Mucosa of stomach (tissue), 1 donor: Measurements from ENCODE around the gene COLEC12.

Source experiments
- H3K27me3 ChIP-seq: one replicate; pipeline ENCODE4 v1.7.0; 2013; ENCODE audit warnings: mild to moderate bottlenecking, low read length; ENCODE audit not compliant: control insufficient read depth, insufficient read depth
- H3K36me3 ChIP-seq: one replicate; pipeline ENCODE4 v1.7.0; 2013; ENCODE audit warnings: low read length; ENCODE audit not compliant: control insufficient read depth, insufficient read depth
- H3K4me1 ChIP-seq: one replicate; pipeline ENCODE4 v1.7.0; 2013; ENCODE audit warnings: mild to moderate bottlenecking, low read length; ENCODE audit not compliant: control insufficient read depth, insufficient read depth
- H3K4me3 ChIP-seq: one replicate; pipeline ENCODE4 v1.7.0; 2013; ENCODE audit warnings: low read length
- H3K9ac ChIP-seq: one replicate; pipeline ENCODE4 v1.7.0; 2013; ENCODE audit warnings: mild to moderate bottlenecking, low read length, moderate library complexity
- H3K9me3 ChIP-seq: one replicate; pipeline ENCODE4 v1.7.0; 2013; ENCODE audit warnings: mild to moderate bottlenecking, low read length, moderate library complexity; ENCODE audit not compliant: control insufficient read depth
- donor health status: Pancreatic carcinoma.

Gene COLEC12

GRCh38 chr18:424668-425067 is 75.8 kb downstream of the COLEC12 start:
- Histone ChIP-seq H3K9me3 (no peaks in the 10 kb centered on the region), H3K27me3 (no peaks in the 10 kb centered on the region), H3K36me3 (no peaks in the 10 kb centered on the region), H3K9ac (no peak overlapping the region), H3K4me3 (no peak overlapping the region), H3K4me1 (no peaks in the 10 kb centered on the region)

- no peaks in the 10 kb centered on the region for H3K9me3 ChIP-seq
- no peaks in the 10 kb centered on the region for H3K36me3 ChIP-seq
- no peak overlapping the region for H3K4me3 ChIP-seq
- no peak overlapping the region for H3K9ac ChIP-seq
- H3K27me3 ChIP-seq = no peaks in the 10 kb centered on the region
- no peaks in the 10 kb centered on the region for H3K4me1 ChIP-seq
Measured at GRCh38 chr18:424071-424661, 76.3 kb downstream of the COLEC12 start.

GRCh38 chr18:422966-423365 is 77.5 kb downstream of the COLEC12 start:
- no peak overlapping the region for H3K9ac ChIP-seq
- no peaks in the 10 kb centered on the region for H3K4me1 ChIP-seq
- no peaks in the 10 kb centered on the region for H3K27me3 ChIP-seq
- no peaks in the 10 kb centered on the region for H3K36me3 ChIP-seq
- no peaks in the 10 kb centered on the region for H3K9me3 ChIP-seq
- no peak overlapping the region for H3K4me3 ChIP-seq

- Histone ChIP-seq H3K9me3 (no peaks in the 10 kb centered on the region), H3K9ac (no peak overlapping the region), H3K4me3 (no peak overlapping the region)
Measured at GRCh38 chr18:421247-422155, 79.0 kb downstream of the COLEC12 start.

GRCh38 chr18:420661-421246 is 79.7 kb downstream of the COLEC12 start:
- H3K9ac ChIP-seq = no peak overlapping the region
- H3K4me3 ChIP-seq = no peak overlapping the region
- H3K9me3 ChIP-seq = no peaks in the 10 kb centered on the region

More at GRCh38 chr18:421247-422155, 79.0 kb downstream of the COLEC12 start:
- Histone ChIP-seq H3K27me3 (no peaks in the 10 kb centered on the region), H3K36me3 (no peaks in the 10 kb centered on the region), H3K4me1 (no peaks in the 10 kb centered on the region)

GRCh38 chr18:419541-420175 is 80.8 kb downstream of the COLEC12 start:
- Histone ChIP-seq H3K36me3 (no peaks in the 10 kb centered on the region), H3K9me3 (no peaks in the 10 kb centered on the region), H3K9ac (no peak overlapping the region), H3K4me1 (no peaks in the 10 kb centered on the region), H3K27me3 (no peaks in the 10 kb centered on the region), H3K4me3 (no peak overlapping the region)

More at GRCh38 chr18:420661-421246, 79.7 kb downstream of the COLEC12 start:
- Histone ChIP-seq H3K36me3 (no peaks in the 10 kb centered on the region), H3K27me3 (no peaks in the 10 kb centered on the region), H3K4me1 (no peaks in the 10 kb centered on the region)

GRCh38 chr18:417495-417894 is 83.0 kb downstream of the COLEC12 start:
- Histone ChIP-seq H3K9me3 (no peaks in the 10 kb centered on the region), H3K27me3 (no peaks in the 10 kb centered on the region), H3K36me3 (no peaks in the 10 kb centered on the region), H3K4me1 (no peaks in the 10 kb centered on the region), H3K4me3 (no peak overlapping the region), H3K9ac (no peak overlapping the region)

- Histone ChIP-seq H3K27me3 (no peaks in the 10 kb centered on the region), H3K4me3 (no peak overlapping the region), H3K4me1 (no peaks in the 10 kb centered on the region), H3K36me3 (no peaks in the 10 kb centered on the region), H3K9me3 (no peaks in the 10 kb centered on the region), H3K9ac (no peak overlapping the region)
Measured at GRCh38 chr18:416930-417329, 83.6 kb downstream of the COLEC12 start.

GRCh38 chr18:415617-416612 is 84.6 kb downstream of the COLEC12 start:
- Histone ChIP-seq H3K27me3 (no peaks in the 10 kb centered on the region), H3K4me3 (no peak overlapping the region), H3K9me3 (no peaks in the 10 kb centered on the region), H3K36me3 (no peaks in the 10 kb centered on the region), H3K4me1 (no peaks in the 10 kb centered on the region), H3K9ac (no peak overlapping the region)

GRCh38 chr18:415047-415446 is 85.5 kb downstream of the COLEC12 start:
- no peaks in the 10 kb centered on the region for H3K27me3 ChIP-seq
- H3K9me3 ChIP-seq = no peaks in the 10 kb centered on the region
- no peak overlapping the region for H3K9ac ChIP-seq
- no peaks in the 10 kb centered on the region for H3K36me3 ChIP-seq
- H3K4me3 ChIP-seq = no peak overlapping the region
- H3K4me1 ChIP-seq = no peaks in the 10 kb centered on the region

GRCh38 chr18:413233-413632 is 87.3 kb downstream of the COLEC12 start:
- H3K4me1 ChIP-seq = no peaks in the 10 kb centered on the region
- H3K4me3 ChIP-seq = no peak overlapping the region
- H3K9me3 ChIP-seq = no peaks in the 10 kb centered on the region
- no peaks in the 10 kb centered on the region for H3K36me3 ChIP-seq
- H3K27me3 ChIP-seq = no peaks in the 10 kb centered on the region
- H3K9ac ChIP-seq = no peak overlapping the region
